AG04449 (cell line): ENCODE data around the gene DIPK1A.

Experiments
- CTCF ChIA-PET: fragments of 350-600 bp; formaldehyde crosslinking; extraction: SDS; loops from one replicate; lab custom pipeline; 2021; ENCODE audit warnings: antibody characterized with exemption; lab: Yijun Ruan, JAX
- POLR2A ChIA-PET: fragments of 400-600, 350-600 bp; formaldehyde crosslinking; extraction: SDS; loops from one replicate; lab custom pipeline; 2020; ENCODE audit warnings: antibody characterized with exemption, inconsistent platforms; lab: Yijun Ruan, JAX
- DNase-seq: peaks from one replicate; pipeline ENCODE4 v3.0.0-alpha.2; 2010; ENCODE audit warnings: low read depth, low spot score
- H3K4me3 ChIP-seq: 2 replicates; pipeline ENCODE4 v1.5.1; 2011; ENCODE audit warnings: low read depth, mild to moderate bottlenecking, control low read depth, low read length
- TF ChIP-seq, protein P1 (sequence below): IDR thresholded peaks from one replicate; pipeline ENCODE4 v1.5.1; 2011; ENCODE audit warnings: mild to moderate bottlenecking, moderate library complexity, low read length, control low read depth, inconsistent platforms; ENCODE audit not compliant: insufficient read depth; ENCODE audit errors: missing control alignments

The DIPK1A gene

DNA sequence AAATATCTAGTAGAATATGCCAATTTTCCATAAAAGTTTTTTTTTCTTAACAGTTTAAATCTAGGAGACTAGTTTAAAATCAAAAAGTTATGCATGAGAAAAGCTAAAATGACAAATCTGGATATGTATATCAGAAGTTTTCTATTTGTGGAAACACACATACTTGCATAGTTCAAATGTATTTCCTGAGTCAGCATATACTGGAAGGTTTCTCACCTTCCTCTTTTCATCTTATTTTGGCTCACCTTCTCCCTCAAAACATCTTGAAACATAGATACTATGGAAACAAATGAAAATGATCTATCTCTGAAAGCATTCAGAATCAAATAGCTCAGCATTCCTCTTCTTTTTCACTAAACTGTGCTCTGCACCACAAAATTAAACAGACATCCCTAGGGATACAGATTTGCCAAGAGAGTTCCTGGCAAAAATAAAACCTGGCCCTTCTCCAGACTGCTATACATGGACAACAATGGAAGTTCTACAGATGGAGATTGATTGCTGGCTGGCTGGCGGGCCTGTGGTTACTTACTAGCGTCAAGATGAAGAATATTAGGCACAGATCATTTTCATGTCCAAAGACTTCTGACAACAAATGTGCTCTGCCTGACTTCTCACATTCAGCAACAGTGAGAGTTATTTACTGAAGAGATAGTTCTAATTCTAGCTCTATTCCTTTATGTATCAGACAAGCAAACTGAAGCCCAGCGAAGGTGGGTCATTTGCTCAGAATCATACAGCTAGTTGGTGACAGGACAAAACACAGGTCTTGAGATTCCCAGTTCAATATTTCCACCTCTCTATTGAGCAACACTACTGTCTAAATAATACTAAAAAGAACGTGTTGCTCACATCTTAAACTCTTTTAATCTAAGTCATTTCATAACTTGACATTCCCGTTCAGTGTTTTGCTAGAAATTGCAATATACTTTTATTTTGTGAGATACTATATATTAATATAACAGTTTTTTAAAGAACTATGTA, 26.6 kb downstream of the DIPK1A start:
- peak; percentile 85 for DNase-seq
- CTCF ChIA-PET, result interaction anchor here (1.5 to 2.3 kb wide), 3 partner anchors 26 to 75 kb away, joined by 5 to 7 read pairs (median 7); partner anchors contain the start of gene DIPK1A
- TF ChIP-seq, protein P1, sequence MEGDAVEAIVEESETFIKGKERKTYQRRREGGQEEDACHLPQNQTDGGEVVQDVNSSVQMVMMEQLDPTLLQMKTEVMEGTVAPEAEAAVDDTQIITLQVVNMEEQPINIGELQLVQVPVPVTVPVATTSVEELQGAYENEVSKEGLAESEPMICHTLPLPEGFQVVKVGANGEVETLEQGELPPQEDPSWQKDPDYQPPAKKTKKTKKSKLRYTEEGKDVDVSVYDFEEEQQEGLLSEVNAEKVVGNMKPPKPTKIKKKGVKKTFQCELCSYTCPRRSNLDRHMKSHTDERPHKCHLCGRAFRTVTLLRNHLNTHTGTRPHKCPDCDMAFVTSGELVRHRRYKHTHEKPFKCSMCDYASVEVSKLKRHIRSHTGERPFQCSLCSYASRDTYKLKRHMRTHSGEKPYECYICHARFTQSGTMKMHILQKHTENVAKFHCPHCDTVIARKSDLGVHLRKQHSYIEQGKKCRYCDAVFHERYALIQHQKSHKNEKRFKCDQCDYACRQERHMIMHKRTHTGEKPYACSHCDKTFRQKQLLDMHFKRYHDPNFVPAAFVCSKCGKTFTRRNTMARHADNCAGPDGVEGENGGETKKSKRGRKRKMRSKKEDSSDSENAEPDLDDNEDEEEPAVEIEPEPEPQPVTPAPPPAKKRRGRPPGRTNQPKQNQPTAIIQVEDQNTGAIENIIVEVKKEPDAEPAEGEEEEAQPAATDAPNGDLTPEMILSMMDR, result no peak
- no peak overlapping the region for H3K4me3 ChIP-seq
- POLR2A ChIA-PET, result interaction anchor here (0.9 kb wide), 1 partner anchor 28 kb away, joined by 3 read pairs; no protein-coding TSS in a partner anchor

DNA sequence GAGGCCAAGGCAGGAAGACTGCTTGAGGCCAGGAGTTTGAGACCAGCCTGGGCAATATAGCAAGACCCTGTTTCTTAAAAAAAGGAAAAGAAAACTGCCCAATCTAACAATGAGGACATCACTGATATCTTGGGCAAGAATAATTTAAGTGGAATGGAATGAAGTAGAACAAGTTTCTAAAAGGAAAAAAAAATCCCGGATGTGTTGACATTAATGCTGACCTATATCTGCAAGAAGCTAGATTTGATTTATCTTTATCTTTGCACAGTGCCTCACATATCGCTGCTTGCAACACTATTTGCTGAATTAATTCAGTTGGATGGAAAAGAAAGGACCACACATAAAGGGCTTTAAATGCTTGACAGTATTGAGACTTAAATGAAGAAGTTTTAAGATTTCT, 27.8 kb downstream of the DIPK1A start:
- no peak overlapping the region for H3K4me3 ChIP-seq
- CTCF ChIA-PET, result interaction anchor here (2.0 to 2.3 kb wide), 2 partner anchors 27 to 60 kb away, joined by 7 read pairs; partner anchors contain the start of gene DIPK1A
- POLR2A ChIA-PET, result no interaction called here
- TF ChIP-seq, protein P1, result no peak
- no peak for DNase-seq

DNA sequence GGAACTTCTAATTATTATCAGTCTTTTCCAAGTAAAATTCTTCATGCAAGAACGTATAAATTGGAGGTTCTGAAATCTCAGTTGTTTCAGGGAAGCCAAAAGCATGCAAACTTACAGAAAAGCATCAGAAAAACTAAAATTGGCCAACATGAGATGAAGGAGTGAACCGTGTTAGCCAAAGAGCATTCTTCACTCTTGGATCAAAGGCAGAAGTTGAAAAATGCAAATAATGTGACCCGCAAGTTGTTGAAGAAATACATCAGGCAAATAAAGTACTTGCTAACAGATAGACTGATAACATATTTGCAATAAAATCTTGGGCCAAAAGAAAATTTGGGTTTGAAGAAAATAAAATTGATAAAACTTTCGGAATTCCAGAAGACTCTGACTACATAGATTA, 29.6 kb downstream of the DIPK1A start:
- no peak for DNase-seq
- TF ChIP-seq, protein P1, result no peak
- H3K4me3 ChIP-seq, result no peak overlapping the region
- ChIA-PET CTCF (interaction anchor here (1.4 kb wide), 1 partner anchor 62 kb away, joined by 4 read pairs; no protein-coding TSS in a partner anchor), POLR2A (no interaction called here)

DNA sequence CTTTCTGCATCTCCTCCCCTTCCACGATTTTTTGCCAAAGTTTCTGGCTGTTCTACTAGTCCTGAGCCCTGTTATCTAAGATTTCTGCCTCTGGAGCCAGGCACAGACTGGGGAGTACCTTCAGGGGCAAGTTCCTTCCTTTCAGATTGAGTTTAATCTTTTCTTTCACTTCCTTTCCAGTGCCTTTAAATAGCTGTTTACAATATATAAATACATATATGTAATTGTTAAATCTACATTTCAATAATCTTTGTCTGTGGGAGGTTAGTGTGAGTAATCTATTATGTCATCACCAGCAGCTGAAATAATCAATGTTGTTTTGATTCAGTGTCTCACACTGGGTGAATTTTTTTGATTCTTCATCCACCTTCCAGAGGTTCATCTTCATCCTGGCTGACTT, 31.8 kb downstream of the DIPK1A start:
- TF ChIP-seq, protein P1, result no peak
- POLR2A ChIA-PET, result interaction anchor here (0.5 kb wide), 1 partner anchor 14 kb away, joined by 3 read pairs; no protein-coding TSS in a partner anchor
- CTCF ChIA-PET, result interaction anchor here (0.6 to 1.1 kb wide), 2 partner anchors 32 to 73 kb away, joined by 3 read pairs; partner anchors contain the start of gene DIPK1A
- no peak overlapping the region for H3K4me3 ChIP-seq
- no peak for DNase-seq

DNA sequence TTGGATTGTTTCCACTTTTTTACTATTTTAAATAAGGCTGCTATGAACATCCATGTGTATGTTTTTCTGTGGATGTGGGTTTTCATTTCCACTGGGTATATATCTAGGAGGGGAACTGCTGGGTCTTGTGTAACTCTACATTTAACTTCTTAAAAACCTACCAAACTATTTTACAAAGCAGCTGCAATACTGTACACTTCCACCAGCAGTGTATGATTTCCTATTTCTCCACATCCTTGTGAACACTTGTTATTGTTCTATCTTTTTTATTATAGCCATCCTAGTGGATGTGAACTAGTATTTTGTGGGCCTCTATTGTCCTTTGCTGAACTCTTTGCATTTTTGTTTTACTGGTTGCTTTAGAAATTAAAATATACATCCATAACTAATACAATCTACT, 33.4 kb downstream of the DIPK1A start:
- TF ChIP-seq, protein P1, result no peak
- ChIA-PET CTCF (interaction anchor here (0.7 to 1.1 kb wide), 2 partner anchors 12 to 66 kb away, joined by 3 to 4 read pairs; no protein-coding TSS in a partner anchor), POLR2A (no interaction called here)
- no peak for DNase-seq
- no peak overlapping the region for H3K4me3 ChIP-seq

DNA sequence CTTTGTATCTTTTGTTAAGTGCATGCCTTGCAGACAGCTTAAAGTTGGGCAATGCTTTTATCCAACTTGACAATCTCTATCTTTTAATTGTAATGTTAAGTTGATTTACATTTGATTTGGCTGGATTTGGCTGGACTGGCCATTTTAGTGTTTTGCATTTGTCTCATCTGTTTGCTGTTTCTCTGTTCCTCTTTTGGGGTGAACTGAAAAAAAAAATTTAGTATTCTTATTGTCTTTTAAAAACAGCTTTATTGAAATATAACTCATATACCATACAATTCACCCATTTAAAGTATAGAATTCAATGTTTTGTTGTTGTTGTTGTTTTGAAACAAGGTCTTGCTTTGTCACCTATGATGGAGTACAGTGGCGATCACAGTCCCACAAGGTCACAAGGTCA, 34.4 kb downstream of the DIPK1A start:
- H3K4me3 ChIP-seq, result no peak overlapping the region
- no peak for DNase-seq
- ChIA-PET POLR2A (no interaction called here), CTCF (interaction anchor here (1.1 to 2.7 kb wide), 3 partner anchors 13 to 68 kb away, joined by 4 to 12 read pairs (median 10); no protein-coding TSS in a partner anchor)
- TF ChIP-seq, protein P1, result no peak
